Neural progenitor cell (in vitro differentiated cells): Measurements from ENCODE around the gene ADRB1.

ENCODE experiments used
- EZH2 ChIP-seq: fragments of 200-600 bp; sonication (generic); IDR thresholded peaks from 2 replicates; pipeline ENCODE4 v1.6.1; 2017; ENCODE audit warnings: antibody characterized with exemption, mild to moderate bottlenecking, moderate library complexity
- EZH2phosphoT487 ChIP-seq: fragments of 200-600 bp; sonication (generic); IDR thresholded peaks from 2 replicates; pipeline ENCODE4 v1.6.1; 2017; ENCODE audit warnings: antibody characterized with exemption
- TF ChIP-seq, protein P1 (sequence below): fragments of 200-600 bp; sonication (generic); IDR thresholded peaks from 2 replicates; pipeline ENCODE4 v1.5.1; 2017; ENCODE audit warnings: antibody characterized with exemption, mild to moderate bottlenecking

DNA sequence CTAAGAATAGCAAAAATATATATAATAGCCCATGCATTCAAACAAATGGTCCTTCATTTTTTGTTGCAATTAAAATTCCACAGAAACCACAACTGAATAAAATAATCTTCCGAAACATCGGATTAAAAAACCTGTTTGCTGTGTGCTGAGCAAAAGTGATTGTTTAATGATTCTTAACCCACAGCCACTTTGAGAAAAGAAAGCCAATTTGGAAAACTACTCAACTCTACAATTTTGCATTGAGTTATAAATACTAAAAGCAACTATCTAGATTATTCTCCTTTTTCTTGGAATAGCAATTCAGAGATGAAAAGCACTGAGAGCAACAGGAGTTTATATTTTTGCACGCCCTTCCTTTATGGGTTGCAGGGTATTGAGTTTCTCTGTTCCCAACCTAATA is 8.0 kb downstream of the ADRB1 start:
- TF ChIP-seq, protein P1, sequence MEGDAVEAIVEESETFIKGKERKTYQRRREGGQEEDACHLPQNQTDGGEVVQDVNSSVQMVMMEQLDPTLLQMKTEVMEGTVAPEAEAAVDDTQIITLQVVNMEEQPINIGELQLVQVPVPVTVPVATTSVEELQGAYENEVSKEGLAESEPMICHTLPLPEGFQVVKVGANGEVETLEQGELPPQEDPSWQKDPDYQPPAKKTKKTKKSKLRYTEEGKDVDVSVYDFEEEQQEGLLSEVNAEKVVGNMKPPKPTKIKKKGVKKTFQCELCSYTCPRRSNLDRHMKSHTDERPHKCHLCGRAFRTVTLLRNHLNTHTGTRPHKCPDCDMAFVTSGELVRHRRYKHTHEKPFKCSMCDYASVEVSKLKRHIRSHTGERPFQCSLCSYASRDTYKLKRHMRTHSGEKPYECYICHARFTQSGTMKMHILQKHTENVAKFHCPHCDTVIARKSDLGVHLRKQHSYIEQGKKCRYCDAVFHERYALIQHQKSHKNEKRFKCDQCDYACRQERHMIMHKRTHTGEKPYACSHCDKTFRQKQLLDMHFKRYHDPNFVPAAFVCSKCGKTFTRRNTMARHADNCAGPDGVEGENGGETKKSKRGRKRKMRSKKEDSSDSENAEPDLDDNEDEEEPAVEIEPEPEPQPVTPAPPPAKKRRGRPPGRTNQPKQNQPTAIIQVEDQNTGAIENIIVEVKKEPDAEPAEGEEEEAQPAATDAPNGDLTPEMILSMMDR, result no peak
- TF ChIP-seq EZH2 (no peak), EZH2phosphoT487 (no peak)
